Panc1 (cell line): ENCODE data around the gene CXXC1. TPM values are rescaled to one million over a fixed set of nuclear protein-coding genes. Genes with fewer than 3 reads are reported as not detected.
A peak's percentile ranks its signal among the peaks of the same experiment; 100 is the strongest.

ENCODE experiments used
- ATAC-seq: fragments of 200-7000 bp; cut with Tn5 transposase; 2 replicates; pipeline ENCODE4 v1.9.1; 2020; ENCODE audit warnings: mild to moderate bottlenecking, moderate library complexity
- BruUV-seq: library from RNA; stranded (reverse); fragments of 400-500 nt; replicated peaks from 2 replicates; lab custom pipeline; 2021; lab: Mats Ljungman, UMichigan
- CTCF ChIA-PET: fragments of 300-600 bp; sonication (Branson Sonifier 250); formaldehyde crosslinking; loops from one replicate; lab custom pipeline; 2022; ENCODE audit warnings: antibody characterized with exemption; lab: Charles Lee
- POLR2A ChIA-PET: fragments of 300-600 bp; sonication (Branson Sonifier 250); formaldehyde crosslinking; loops from one replicate; lab custom pipeline; 2022; ENCODE audit warnings: antibody characterized with exemption; lab: Charles Lee
- DNase-seq: peaks from one replicate; pipeline ENCODE4 v3.0.0-alpha.2; 2010; ENCODE audit warnings: low read depth, low spot score
- H3K27ac ChIP-seq: 2 replicates; pipeline ENCODE4 v1.5.1; 2011; ENCODE audit warnings: mild to moderate bottlenecking, low read length, inconsistent platforms
- H3K27me3 ChIP-seq: fragments of 200-500 bp; sonication (Bioruptor generic); 2 replicates; pipeline ENCODE4 v1.6.0; 2014; ENCODE audit warnings: low read length, inconsistent platforms; ENCODE audit not compliant: control insufficient read depth, insufficient read depth
- H3K36me3 ChIP-seq: fragments of 200-500 bp; sonication (Bioruptor generic); 2 replicates; pipeline ENCODE4 v1.5.1; 2014; ENCODE audit warnings: inconsistent platforms, mild to moderate bottlenecking, low read length, moderate library complexity; ENCODE audit not compliant: control insufficient read depth, insufficient read depth
- H3K4me1 ChIP-seq: 2 replicates; pipeline ENCODE4 v1.5.1; 2011; ENCODE audit warnings: inconsistent platforms, mild to moderate bottlenecking, low read length, moderate library complexity; ENCODE audit not compliant: control insufficient read depth, insufficient read depth
- H3K4me3 ChIP-seq, 2 experiments: 2 replicates each; pipeline ENCODE4 v1.5.1; 2011 to 2012; ENCODE audit warnings: low read depth in 2 of 2, low read length in 2 of 2, mild to moderate bottlenecking in 2 of 2, inconsistent platforms in 1 of 2, moderate library complexity in 1 of 2
- H3K9me3 ChIP-seq: fragments of 200-500 bp; sonication (Bioruptor generic); 2 replicates; pipeline ENCODE4 v1.5.1; 2014; ENCODE audit warnings: low read depth, mild to moderate bottlenecking, inconsistent platforms, low read length, moderate library complexity; ENCODE audit not compliant: control insufficient read depth, insufficient read depth
- POLR2AphosphoS5 ChIP-seq: IDR thresholded peaks from 2 replicates; pipeline ENCODE4 v1.6.1; 2012; ENCODE audit warnings: mild to moderate bottlenecking, low read depth, low read length, moderate library complexity
- SIN3A ChIP-seq: IDR thresholded peaks from 2 replicates; pipeline ENCODE4 v1.6.1; 2012; ENCODE audit warnings: low read depth, mild to moderate bottlenecking, low read length, moderate library complexity, borderline replicate concordance; ENCODE audit not compliant: insufficient read depth
- TCF7L2 ChIP-seq: IDR thresholded peaks from 2 replicates; pipeline ENCODE4 v1.6.1; 2011; ENCODE audit warnings: mild to moderate bottlenecking, low read depth, low read length, inconsistent platforms
- in situ Hi-C: cut with HindIII; loops from 2 replicates; pipeline ENCODE4 v1.10.0; 2016; ENCODE audit warnings: low sequenced_read_pairs, low pct_unique_long_range_greater_than_20kb
- intact Hi-C: fragments of 100-400 bp; cut with micrococcal nuclease; formaldehyde crosslinking; loops from one replicate; pipeline ENCODE4 v1.10.0; 2022; ENCODE audit not compliant: unreplicated experiment
- total RNA-seq: library from RNA; stranded (reverse); gene quantifications from one replicate; pipeline ENCODE4 v1.2.1, GENCODE V29; 2021; ENCODE audit not compliant: unreplicated experiment
- TF ChIP-seq, protein P1 (sequence below), 2 experiments: IDR thresholded peaks; 2 replicates each; pipeline ENCODE4 v1.6.1; 2011 to 2012; ENCODE audit warnings: low read depth in 2 of 2, control low read depth in 1 of 2, low read length in 1 of 2, mild to moderate bottlenecking in 1 of 2, moderate library complexity in 1 of 2; ENCODE audit not compliant: insufficient read depth in 1 of 2
- TF ChIP-seq, protein P2 (sequence below): fragments of 450-650 bp; IDR thresholded peaks from 2 replicates; pipeline ENCODE4 v1.5.1; 2017; ENCODE audit warnings: mild to moderate bottlenecking

CXXC1 gene
- total RNA-seq, 1 experiment from 2014 or later, result 60.8 TPM

DNA sequence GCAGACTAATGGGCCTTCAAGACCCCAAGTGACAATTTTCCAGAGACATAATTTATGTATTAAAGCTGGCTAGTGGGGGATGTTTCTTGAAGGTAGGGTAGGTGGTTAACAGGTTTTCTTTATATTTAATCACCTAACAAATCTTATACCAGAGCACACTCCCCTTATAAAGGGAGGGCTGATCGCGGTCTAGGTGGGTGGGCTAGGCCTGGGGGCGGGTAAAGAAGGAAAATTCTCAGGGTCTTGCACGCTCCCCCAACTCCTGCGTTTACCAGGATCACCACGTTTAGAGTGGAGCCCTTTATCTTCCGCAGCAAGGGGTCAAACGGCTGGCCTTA lies 19.9 kb upstream of the CXXC1 start:
- DNase-seq, result no peak
- H3K4me1 ChIP-seq, result peaks cover 4% of the 10 kb centered on the region; the same call in 1 of the 2 replicates
- H3K27ac ChIP-seq, result no peak overlapping the region
- H3K36me3 ChIP-seq, result no peaks in the 10 kb centered on the region
- peak overlapping the region; percentile 43 to 66 for H3K4me3 ChIP-seq
- H3K9me3 ChIP-seq, result no peaks in the 10 kb centered on the region
- in situ Hi-C loops, result no loop called here
- ChIA-PET POLR2A (no interaction called here), CTCF (no interaction called here)
- ATAC-seq, result peak; percentile 19; the same call in 1 of the 2 replicates
- intact Hi-C loops, result no loop called here
- no peak for TF ChIP-seq POLR2AphosphoS5
- TF ChIP-seq, protein P1, sequence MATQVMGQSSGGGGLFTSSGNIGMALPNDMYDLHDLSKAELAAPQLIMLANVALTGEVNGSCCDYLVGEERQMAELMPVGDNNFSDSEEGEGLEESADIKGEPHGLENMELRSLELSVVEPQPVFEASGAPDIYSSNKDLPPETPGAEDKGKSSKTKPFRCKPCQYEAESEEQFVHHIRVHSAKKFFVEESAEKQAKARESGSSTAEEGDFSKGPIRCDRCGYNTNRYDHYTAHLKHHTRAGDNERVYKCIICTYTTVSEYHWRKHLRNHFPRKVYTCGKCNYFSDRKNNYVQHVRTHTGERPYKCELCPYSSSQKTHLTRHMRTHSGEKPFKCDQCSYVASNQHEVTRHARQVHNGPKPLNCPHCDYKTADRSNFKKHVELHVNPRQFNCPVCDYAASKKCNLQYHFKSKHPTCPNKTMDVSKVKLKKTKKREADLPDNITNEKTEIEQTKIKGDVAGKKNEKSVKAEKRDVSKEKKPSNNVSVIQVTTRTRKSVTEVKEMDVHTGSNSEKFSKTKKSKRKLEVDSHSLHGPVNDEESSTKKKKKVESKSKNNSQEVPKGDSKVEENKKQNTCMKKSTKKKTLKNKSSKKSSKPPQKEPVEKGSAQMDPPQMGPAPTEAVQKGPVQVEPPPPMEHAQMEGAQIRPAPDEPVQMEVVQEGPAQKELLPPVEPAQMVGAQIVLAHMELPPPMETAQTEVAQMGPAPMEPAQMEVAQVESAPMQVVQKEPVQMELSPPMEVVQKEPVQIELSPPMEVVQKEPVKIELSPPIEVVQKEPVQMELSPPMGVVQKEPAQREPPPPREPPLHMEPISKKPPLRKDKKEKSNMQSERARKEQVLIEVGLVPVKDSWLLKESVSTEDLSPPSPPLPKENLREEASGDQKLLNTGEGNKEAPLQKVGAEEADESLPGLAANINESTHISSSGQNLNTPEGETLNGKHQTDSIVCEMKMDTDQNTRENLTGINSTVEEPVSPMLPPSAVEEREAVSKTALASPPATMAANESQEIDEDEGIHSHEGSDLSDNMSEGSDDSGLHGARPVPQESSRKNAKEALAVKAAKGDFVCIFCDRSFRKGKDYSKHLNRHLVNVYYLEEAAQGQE (IDR thresholded peaks at IDR 0.05; ENCODE audit: insufficient read depth in 1 of 2, low read depth in 2 of 2, low read length in 1 of 2), result no peak
- no peak for TF ChIP-seq SIN3A
- TF ChIP-seq, protein P2, sequence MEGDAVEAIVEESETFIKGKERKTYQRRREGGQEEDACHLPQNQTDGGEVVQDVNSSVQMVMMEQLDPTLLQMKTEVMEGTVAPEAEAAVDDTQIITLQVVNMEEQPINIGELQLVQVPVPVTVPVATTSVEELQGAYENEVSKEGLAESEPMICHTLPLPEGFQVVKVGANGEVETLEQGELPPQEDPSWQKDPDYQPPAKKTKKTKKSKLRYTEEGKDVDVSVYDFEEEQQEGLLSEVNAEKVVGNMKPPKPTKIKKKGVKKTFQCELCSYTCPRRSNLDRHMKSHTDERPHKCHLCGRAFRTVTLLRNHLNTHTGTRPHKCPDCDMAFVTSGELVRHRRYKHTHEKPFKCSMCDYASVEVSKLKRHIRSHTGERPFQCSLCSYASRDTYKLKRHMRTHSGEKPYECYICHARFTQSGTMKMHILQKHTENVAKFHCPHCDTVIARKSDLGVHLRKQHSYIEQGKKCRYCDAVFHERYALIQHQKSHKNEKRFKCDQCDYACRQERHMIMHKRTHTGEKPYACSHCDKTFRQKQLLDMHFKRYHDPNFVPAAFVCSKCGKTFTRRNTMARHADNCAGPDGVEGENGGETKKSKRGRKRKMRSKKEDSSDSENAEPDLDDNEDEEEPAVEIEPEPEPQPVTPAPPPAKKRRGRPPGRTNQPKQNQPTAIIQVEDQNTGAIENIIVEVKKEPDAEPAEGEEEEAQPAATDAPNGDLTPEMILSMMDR, result no peak
- no peak for TF ChIP-seq TCF7L2
- no TSS peak for BruUV-seq
- no peaks in the 10 kb centered on the region for H3K27me3 ChIP-seq

DNA sequence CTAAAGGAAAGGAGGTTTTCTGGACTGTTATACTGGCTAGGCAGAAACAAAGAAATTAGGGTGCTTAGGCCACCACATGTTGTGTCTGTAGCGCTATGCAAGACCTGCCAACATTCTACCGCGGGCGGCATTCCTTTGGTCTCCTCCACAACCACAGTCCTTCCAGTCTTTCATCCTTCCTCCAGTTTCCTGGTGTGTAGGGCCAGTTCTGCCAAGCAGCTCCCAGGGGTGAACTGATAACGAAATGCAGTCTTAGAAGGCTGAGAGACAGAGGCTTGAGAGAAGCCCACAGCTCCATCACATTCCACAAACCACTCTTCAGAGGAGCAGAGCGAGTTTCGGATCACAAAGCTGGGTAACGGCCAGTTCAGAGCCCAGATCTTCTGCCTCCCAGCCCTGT lies 19.5 kb upstream of the CXXC1 start:
- Histone ChIP-seq H3K9me3 (no peaks in the 10 kb centered on the region), H3K4me1 (peaks cover 4% of the 10 kb centered on the region; the same call in 1 of the 2 replicates), H3K4me3 (peak overlapping the region; percentile 43 to 66), H3K27me3 (no peaks in the 10 kb centered on the region), H3K36me3 (no peaks in the 10 kb centered on the region), H3K27ac (no peak overlapping the region)
- POLR2A ChIA-PET, result no interaction called here
- in situ Hi-C loops, result no loop called here
- ATAC-seq (peak; percentile 32; the same call in 1 of the 2 replicates), DNase-seq (no peak)
- intact Hi-C loops, result no loop called here
- BruUV-seq, result no TSS peak
- CTCF ChIA-PET, result no interaction called here
- TF ChIP-seq TCF7L2, result peak; percentile 32; the same call in 1 of the 2 replicates
- TF ChIP-seq, protein P1 (IDR thresholded peaks at IDR 0.05; ENCODE audit: insufficient read depth in 1 of 2, low read depth in 2 of 2, low read length in 1 of 2), result no peak
